Measurements from ENCODE around the gene NUP93. TPM values are rescaled to one million over a fixed set of nuclear protein-coding genes. Genes with fewer than 3 reads are reported as not detected.

Gene NUP93
- total RNA-seq, 3 donors from 2014 or later (not counting 1 experiment from before 2014, with no cell fraction given) = 83.7 to 88.8 (median 87.9) TPM

GRCh38 chr16:56812884-56813283 lies 83.0 kb downstream of the NUP93 start:
- Histone ChIP-seq H3K4me3 (ENCODE audit: low read length) (no peak overlapping the region), H3K27me3 (ENCODE audit: control insufficient read depth, insufficient read depth, low read length) (no peaks in the 10 kb centered on the region), H3K27ac (ENCODE audit: low read length) (no peak overlapping the region), H3K36me3 (ENCODE audit: control insufficient read depth, insufficient read depth, low read length) (peaks cover 2% of the 10 kb centered on the region), H3K9me3 (ENCODE audit: control insufficient read depth, insufficient read depth, low read length) (no peaks in the 10 kb centered on the region), H3K4me1 (ENCODE audit: control insufficient read depth, insufficient read depth, low read length) (no peaks in the 10 kb centered on the region)
- Mint-ChIP-seq H3K36me3 (no peaks in the 10 kb centered on the region), H3K27me3 (ENCODE audit: low read depth in 2 of 2) (no peaks in the 10 kb centered on the region), H3K4me1 (peaks cover 0 to 9% of the 10 kb centered on the region in 2 donors), H3K27ac (no peak overlapping the region), H3K4me3 (no peak overlapping the region), H3K9me3 (no peaks in the 10 kb centered on the region)
- intact Hi-C loops (cut with micrococcal nuclease) = no loop called here
- no peak for DNase-seq
- no peak for ATAC-seq
- TF ChIP-seq, protein P1, sequence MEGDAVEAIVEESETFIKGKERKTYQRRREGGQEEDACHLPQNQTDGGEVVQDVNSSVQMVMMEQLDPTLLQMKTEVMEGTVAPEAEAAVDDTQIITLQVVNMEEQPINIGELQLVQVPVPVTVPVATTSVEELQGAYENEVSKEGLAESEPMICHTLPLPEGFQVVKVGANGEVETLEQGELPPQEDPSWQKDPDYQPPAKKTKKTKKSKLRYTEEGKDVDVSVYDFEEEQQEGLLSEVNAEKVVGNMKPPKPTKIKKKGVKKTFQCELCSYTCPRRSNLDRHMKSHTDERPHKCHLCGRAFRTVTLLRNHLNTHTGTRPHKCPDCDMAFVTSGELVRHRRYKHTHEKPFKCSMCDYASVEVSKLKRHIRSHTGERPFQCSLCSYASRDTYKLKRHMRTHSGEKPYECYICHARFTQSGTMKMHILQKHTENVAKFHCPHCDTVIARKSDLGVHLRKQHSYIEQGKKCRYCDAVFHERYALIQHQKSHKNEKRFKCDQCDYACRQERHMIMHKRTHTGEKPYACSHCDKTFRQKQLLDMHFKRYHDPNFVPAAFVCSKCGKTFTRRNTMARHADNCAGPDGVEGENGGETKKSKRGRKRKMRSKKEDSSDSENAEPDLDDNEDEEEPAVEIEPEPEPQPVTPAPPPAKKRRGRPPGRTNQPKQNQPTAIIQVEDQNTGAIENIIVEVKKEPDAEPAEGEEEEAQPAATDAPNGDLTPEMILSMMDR (IDR thresholded peaks at IDR 0.05) = no peak

DNA sequence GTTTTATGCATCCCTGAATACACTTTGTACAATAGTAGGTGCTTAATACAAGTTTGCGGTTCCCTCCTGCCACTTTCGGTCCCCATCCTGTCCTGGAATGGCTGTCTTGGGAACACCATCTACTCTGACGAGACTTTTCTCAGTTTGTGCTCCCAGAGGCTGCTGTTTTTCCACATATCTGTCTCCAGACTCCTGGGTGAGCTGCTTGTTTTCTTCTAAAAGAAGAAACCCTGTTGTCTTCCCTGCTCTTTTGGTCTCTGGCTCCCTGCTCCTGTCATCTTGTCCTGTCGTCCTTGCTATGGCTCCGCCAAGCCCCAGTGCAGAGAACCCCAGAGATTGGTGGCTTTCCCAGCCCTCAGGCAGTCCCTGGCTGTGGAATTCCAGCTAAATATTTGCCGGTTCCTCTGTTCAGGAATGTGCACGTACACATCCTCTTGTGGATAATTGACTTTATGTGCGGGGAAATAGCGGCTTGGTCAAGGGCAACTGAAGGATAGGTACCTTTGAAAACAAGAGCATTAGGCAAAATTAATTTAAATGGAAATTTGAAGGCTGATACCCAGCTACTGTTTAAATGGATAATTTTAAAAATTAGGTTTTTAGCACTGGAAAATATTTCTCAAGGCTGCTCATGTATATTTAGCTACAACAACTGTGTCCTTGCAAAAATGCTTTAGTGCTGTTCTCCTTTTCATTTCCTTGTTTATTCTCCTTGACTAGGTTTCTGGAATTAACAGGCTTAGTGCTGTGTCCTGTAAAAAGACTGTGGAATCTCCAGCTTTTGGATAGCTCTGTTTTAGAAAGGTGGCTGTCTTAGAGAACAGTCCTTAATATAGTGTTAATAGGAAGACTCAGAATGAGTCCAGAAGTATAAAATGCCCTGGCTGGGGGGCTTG lies 84.9 kb downstream of the NUP93 start:
- Mint-ChIP-seq H3K27me3 (ENCODE audit: low read depth in 2 of 2) (no peaks in the 10 kb centered on the region), H3K9me3 (no peaks in the 10 kb centered on the region), H3K4me1 (peaks cover 0 to 8% of the 10 kb centered on the region in 2 donors), H3K36me3 (no peaks in the 10 kb centered on the region), H3K4me3 (no peak overlapping the region), H3K27ac (peak overlapping the region in 1 of 2 donors; percentile 25)
- Histone ChIP-seq H3K4me1 (ENCODE audit: control insufficient read depth, insufficient read depth, low read length) (no peaks in the 10 kb centered on the region), H3K27me3 (ENCODE audit: control insufficient read depth, insufficient read depth, low read length) (no peaks in the 10 kb centered on the region), H3K4me3 (ENCODE audit: low read length) (no peak overlapping the region), H3K9me3 (ENCODE audit: control insufficient read depth, insufficient read depth, low read length) (no peaks in the 10 kb centered on the region), H3K27ac (ENCODE audit: low read length) (no peak overlapping the region), H3K36me3 (ENCODE audit: control insufficient read depth, insufficient read depth, low read length) (peaks cover 10% of the 10 kb centered on the region)
- DNase-seq (no peak), ATAC-seq (no peak)
- intact Hi-C loops (cut with micrococcal nuclease) = no loop called here
- WGBS (ENCODE audit: insufficient coverage) = 98% methylated on average over 9 of the region's 9 CpGs
- TF ChIP-seq, protein P1 (IDR thresholded peaks at IDR 0.05) = no peak

DNA sequence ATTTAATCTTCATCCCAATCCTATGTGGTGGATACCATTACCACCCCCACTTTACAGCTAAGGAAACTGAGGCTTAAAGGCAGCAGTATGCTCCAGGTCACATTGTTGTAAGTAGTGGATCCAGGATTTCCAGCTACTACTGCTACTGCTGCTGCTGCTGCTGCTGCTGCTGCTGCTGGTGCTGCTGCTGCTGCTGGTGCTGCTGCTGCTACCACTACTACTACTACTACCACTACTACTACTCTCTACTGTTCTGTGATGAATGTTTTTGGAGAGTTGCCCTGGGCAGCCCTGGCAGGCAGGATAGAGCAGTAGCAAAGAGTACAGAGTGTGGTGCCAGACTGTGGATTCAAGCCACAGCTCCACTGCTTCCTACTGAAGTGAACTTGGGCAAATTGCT lies 85.8 kb downstream of the NUP93 start:
- intact Hi-C loops (cut with micrococcal nuclease) = no loop called here
- Mint-ChIP-seq H3K9me3 (no peaks in the 10 kb centered on the region), H3K4me1 (peaks cover 0 to 3% of the 10 kb centered on the region in 2 donors), H3K27ac (no peak overlapping the region), H3K27me3 (ENCODE audit: low read depth in 2 of 2) (no peaks in the 10 kb centered on the region), H3K4me3 (no peak overlapping the region), H3K36me3 (no peaks in the 10 kb centered on the region)
- Histone ChIP-seq H3K27me3 (ENCODE audit: control insufficient read depth, insufficient read depth, low read length) (no peaks in the 10 kb centered on the region), H3K4me1 (ENCODE audit: control insufficient read depth, insufficient read depth, low read length) (no peaks in the 10 kb centered on the region), H3K4me3 (ENCODE audit: low read length) (no peak overlapping the region), H3K27ac (ENCODE audit: low read length) (no peak overlapping the region), H3K36me3 (ENCODE audit: control insufficient read depth, insufficient read depth, low read length) (peaks cover 17% of the 10 kb centered on the region), H3K9me3 (ENCODE audit: control insufficient read depth, insufficient read depth, low read length) (no peaks in the 10 kb centered on the region)
- TF ChIP-seq, protein P1 (IDR thresholded peaks at IDR 0.05) = no peak
- DNase-seq (no peak), ATAC-seq (no peak)

GRCh38 chr16:56817056-56817455 lies 87.1 kb downstream of the NUP93 start:
- H3K4me3 ChIP-seq (ENCODE audit: low read length) = no peak overlapping the region
- Mint-ChIP-seq H3K9me3 (no peaks in the 10 kb centered on the region), H3K27me3 (ENCODE audit: low read depth in 2 of 2) (no peaks in the 10 kb centered on the region), H3K4me1 (no peaks in the 10 kb centered on the region), H3K36me3 (no peaks in the 10 kb centered on the region), H3K27ac (no peak overlapping the region), H3K4me3 (no peak overlapping the region)
- H3K27ac ChIP-seq (ENCODE audit: low read length) = no peak overlapping the region
- H3K9me3 ChIP-seq (ENCODE audit: control insufficient read depth, insufficient read depth, low read length) = no peaks in the 10 kb centered on the region
- TF ChIP-seq, protein P1 (IDR thresholded peaks at IDR 0.05) = no peak
- DNase-seq (no peak), ATAC-seq (no peak)
- intact Hi-C loops (cut with micrococcal nuclease) = no loop called here
- peaks cover 29% of the 10 kb centered on the region for H3K36me3 ChIP-seq (ENCODE audit: control insufficient read depth, insufficient read depth, low read length)
- H3K4me1 ChIP-seq (ENCODE audit: control insufficient read depth, insufficient read depth, low read length) = no peaks in the 10 kb centered on the region
- H3K27me3 ChIP-seq (ENCODE audit: control insufficient read depth, insufficient read depth, low read length) = no peaks in the 10 kb centered on the region
